ENCODE data around the gene CD3G.

The CD3G gene

GRCh38 chr11:118366287-118366686, 22.1 kb downstream of the CD3G start:
- H2BK120ac ChIP-seq (ENCODE audit: low read depth, low read length): no peak overlapping the region
- H3K36me3 ChIP-seq (replicated peaks in 1 of 2; ENCODE audit: control insufficient read depth in 2 of 2, insufficient read depth in 2 of 2, low read length in 2 of 2): peaks cover 5 to 56% of the 10 kb centered on the region in 2 donors
- no peak for DNase-seq (ENCODE audit: low spot score)
- H4K91ac ChIP-seq (ENCODE audit: low read depth, low read length, poor library complexity): no peak overlapping the region
- no peak overlapping the region for H3K18ac ChIP-seq (ENCODE audit: low read length)
- H3K27ac ChIP-seq (replicated peaks; ENCODE audit: low read length): no peak overlapping the region
- H3K14ac ChIP-seq (ENCODE audit: low read length): no peak overlapping the region
- no peak overlapping the region for H3K4me3 ChIP-seq (ENCODE audit: low read length in 2 of 2)
- no peaks in the 10 kb centered on the region for H3K79me1 ChIP-seq (ENCODE audit: low read depth, low read length)
- no peak overlapping the region for H2BK12ac ChIP-seq (ENCODE audit: low read length)
- no peak overlapping the region for H3K4ac ChIP-seq (ENCODE audit: low read length)
- no peaks in the 10 kb centered on the region for H3K4me1 ChIP-seq (ENCODE audit: control insufficient read depth in 2 of 2, insufficient read depth in 1 of 2, low read depth in 1 of 2, low read length in 2 of 2)
- H3K9me3 ChIP-seq (replicated peaks in 1 of 2; ENCODE audit: control insufficient read depth in 2 of 2, insufficient read depth in 1 of 2, low read depth in 1 of 2, low read length in 2 of 2): no peaks in the 10 kb centered on the region
- H2BK5ac ChIP-seq (ENCODE audit: low read length): no peak overlapping the region
- H2AK5ac ChIP-seq (ENCODE audit: low read depth, low read length): no peak overlapping the region
- H4K8ac ChIP-seq (ENCODE audit: low read depth, low read length): no peak overlapping the region
- H2AFZ ChIP-seq (ENCODE audit: low read length): no peak overlapping the region
- H3K9ac ChIP-seq (ENCODE audit: low read depth, low read length, poor library complexity): no peak overlapping the region
- no peak overlapping the region for H2BK15ac ChIP-seq (ENCODE audit: low read length)
- no peak overlapping the region for H3K23ac ChIP-seq (ENCODE audit: low read depth, low read length, poor library complexity)
- H3K4me2 ChIP-seq (ENCODE audit: insufficient read depth, low read length, poor library complexity, severe bottlenecking): no peak overlapping the region
- WGBS, 2 donors (ENCODE audit: extremely low coverage in 2 of 2, insufficient read length in 2 of 2, insufficient replicate concordance in 1 of 2): no CpG with 5 or more reads among the region's 1 CpG
- H3K27me3 ChIP-seq (ENCODE audit: control insufficient read depth in 3 of 3, insufficient read depth in 3 of 3, low read depth in 1 of 3, low read length in 3 of 3): no peaks in the 10 kb centered on the region

GRCh38 chr11:118370774-118371173, 26.6 kb downstream of the CD3G start:
- Histone ChIP-seq H3K23ac (ENCODE audit: low read depth, low read length, poor library complexity) (no peak overlapping the region), H3K79me1 (ENCODE audit: low read depth, low read length) (no peaks in the 10 kb centered on the region), H3K27me3 (ENCODE audit: control insufficient read depth in 3 of 3, insufficient read depth in 3 of 3, low read depth in 1 of 3, low read length in 3 of 3) (no peaks in the 10 kb centered on the region), H3K9me3 (replicated peaks in 1 of 2; ENCODE audit: control insufficient read depth in 2 of 2, insufficient read depth in 1 of 2, low read depth in 1 of 2, low read length in 2 of 2) (no peaks in the 10 kb centered on the region), H3K4me1 (ENCODE audit: control insufficient read depth in 2 of 2, insufficient read depth in 1 of 2, low read depth in 1 of 2, low read length in 2 of 2) (no peaks in the 10 kb centered on the region), H3K4ac (ENCODE audit: low read length) (no peak overlapping the region), H3K27ac (replicated peaks; ENCODE audit: low read length) (no peak overlapping the region), H2AFZ (ENCODE audit: low read length) (no peak overlapping the region), H2AK5ac (ENCODE audit: low read depth, low read length) (no peak overlapping the region), H3K14ac (ENCODE audit: low read length) (no peak overlapping the region), H3K36me3 (replicated peaks in 1 of 2; ENCODE audit: control insufficient read depth in 2 of 2, insufficient read depth in 2 of 2, low read length in 2 of 2) (peaks cover 15 to 86% of the 10 kb centered on the region in 2 donors), H3K4me3 (ENCODE audit: low read length in 2 of 2) (no peak overlapping the region), H2BK15ac (ENCODE audit: low read length) (no peak overlapping the region), H2BK12ac (ENCODE audit: low read length) (no peak overlapping the region), H2BK5ac (ENCODE audit: low read length) (no peak overlapping the region), H2BK120ac (ENCODE audit: low read depth, low read length) (no peak overlapping the region), H4K91ac (ENCODE audit: low read depth, low read length, poor library complexity) (no peak overlapping the region), H3K18ac (ENCODE audit: low read length) (no peak overlapping the region), H3K4me2 (ENCODE audit: insufficient read depth, low read length, poor library complexity, severe bottlenecking) (no peak overlapping the region), H3K9ac (ENCODE audit: low read depth, low read length, poor library complexity) (no peak overlapping the region), H4K8ac (ENCODE audit: low read depth, low read length) (no peak overlapping the region)
- WGBS, 2 donors (ENCODE audit: extremely low coverage in 2 of 2, insufficient read length in 2 of 2, insufficient replicate concordance in 1 of 2): no CpG with 5 or more reads among the region's 4 CpGs
- DNase-seq (ENCODE audit: low spot score): no peak

DNA sequence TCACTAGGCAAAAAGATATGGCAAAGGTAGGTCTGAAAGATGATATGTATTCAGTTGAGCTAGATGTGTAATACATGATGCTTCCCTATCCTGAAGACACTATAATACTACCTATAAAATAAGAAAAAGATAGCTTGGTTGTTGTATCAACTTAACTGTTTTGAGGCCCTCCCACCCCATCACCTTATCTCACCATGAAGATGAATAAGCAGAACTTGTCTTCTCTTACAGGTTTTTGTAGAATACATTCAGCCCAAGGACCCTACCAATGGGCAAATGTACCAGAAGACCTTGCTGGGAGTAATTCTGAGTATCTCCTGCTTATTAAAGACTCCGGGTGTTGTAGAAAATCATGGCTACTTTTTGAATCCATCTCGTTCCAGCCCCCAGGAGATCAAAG, 29.1 kb downstream of the CD3G start:
- no peak overlapping the region for H4K91ac ChIP-seq (ENCODE audit: low read depth, low read length, poor library complexity)
- H3K4ac ChIP-seq (ENCODE audit: low read length): no peak overlapping the region
- no peak overlapping the region for H3K4me3 ChIP-seq (ENCODE audit: low read length in 2 of 2)
- no peak overlapping the region for H2BK120ac ChIP-seq (ENCODE audit: low read depth, low read length)
- no CpG with 5 or more reads among the region's 2 CpGs for WGBS, 2 donors (ENCODE audit: extremely low coverage in 2 of 2, insufficient read length in 2 of 2, insufficient replicate concordance in 1 of 2)
- H3K18ac ChIP-seq (ENCODE audit: low read length): no peak overlapping the region
- H3K79me1 ChIP-seq (ENCODE audit: low read depth, low read length): no peaks in the 10 kb centered on the region
- DNase-seq (ENCODE audit: low spot score): no peak
- no peaks in the 10 kb centered on the region for H3K27me3 ChIP-seq (ENCODE audit: control insufficient read depth in 3 of 3, insufficient read depth in 3 of 3, low read depth in 1 of 3, low read length in 3 of 3)
- no peak overlapping the region for H3K23ac ChIP-seq (ENCODE audit: low read depth, low read length, poor library complexity)
- H3K4me1 ChIP-seq (ENCODE audit: control insufficient read depth in 2 of 2, insufficient read depth in 1 of 2, low read depth in 1 of 2, low read length in 2 of 2): no peaks in the 10 kb centered on the region
- no peak overlapping the region for H3K27ac ChIP-seq (replicated peaks; ENCODE audit: low read length)
- no peak overlapping the region for H2BK15ac ChIP-seq (ENCODE audit: low read length)
- H3K14ac ChIP-seq (ENCODE audit: low read length): no peak overlapping the region
- no peak overlapping the region for H2BK5ac ChIP-seq (ENCODE audit: low read length)
- peaks cover 17 to 91% of the 10 kb centered on the region in 2 donors for H3K36me3 ChIP-seq (replicated peaks in 1 of 2; ENCODE audit: control insufficient read depth in 2 of 2, insufficient read depth in 2 of 2, low read length in 2 of 2)
- H3K4me2 ChIP-seq (ENCODE audit: insufficient read depth, low read length, poor library complexity, severe bottlenecking): no peak overlapping the region
- H3K9me3 ChIP-seq (replicated peaks in 1 of 2; ENCODE audit: control insufficient read depth in 2 of 2, insufficient read depth in 1 of 2, low read depth in 1 of 2, low read length in 2 of 2): no peaks in the 10 kb centered on the region
- no peak overlapping the region for H2AFZ ChIP-seq (ENCODE audit: low read length)
- no peak overlapping the region for H3K9ac ChIP-seq (ENCODE audit: low read depth, low read length, poor library complexity)
- no peak overlapping the region for H4K8ac ChIP-seq (ENCODE audit: low read depth, low read length)
- H2AK5ac ChIP-seq (ENCODE audit: low read depth, low read length): no peak overlapping the region
- H2BK12ac ChIP-seq (ENCODE audit: low read length): no peak overlapping the region

- no peak overlapping the region for H4K91ac ChIP-seq (ENCODE audit: low read depth, low read length, poor library complexity)
- no CpG with 5 or more reads among the region's 5 CpGs for WGBS, 2 donors (ENCODE audit: extremely low coverage in 2 of 2, insufficient read length in 2 of 2, insufficient replicate concordance in 1 of 2)
- no peak overlapping the region for H3K9ac ChIP-seq (ENCODE audit: low read depth, low read length, poor library complexity)
- no peak overlapping the region for H3K18ac ChIP-seq (ENCODE audit: low read length)
- no peaks in the 10 kb centered on the region for H3K9me3 ChIP-seq (replicated peaks in 1 of 2; ENCODE audit: control insufficient read depth in 2 of 2, insufficient read depth in 1 of 2, low read depth in 1 of 2, low read length in 2 of 2)
- DNase-seq (ENCODE audit: low spot score): no peak
- no peak overlapping the region for H2AK5ac ChIP-seq (ENCODE audit: low read depth, low read length)
- no peaks in the 10 kb centered on the region for H3K79me1 ChIP-seq (ENCODE audit: low read depth, low read length)
- H3K36me3 ChIP-seq (replicated peaks in 1 of 2; ENCODE audit: control insufficient read depth in 2 of 2, insufficient read depth in 2 of 2, low read length in 2 of 2): peaks cover 17 to 91% of the 10 kb centered on the region in 2 donors
- H3K14ac ChIP-seq (ENCODE audit: low read length): no peak overlapping the region
- no peak overlapping the region for H2BK120ac ChIP-seq (ENCODE audit: low read depth, low read length)
- H3K4me3 ChIP-seq (ENCODE audit: low read length in 2 of 2): no peak overlapping the region
- H4K8ac ChIP-seq (ENCODE audit: low read depth, low read length): no peak overlapping the region
- H2BK12ac ChIP-seq (ENCODE audit: low read length): no peak overlapping the region
- H3K27me3 ChIP-seq (ENCODE audit: control insufficient read depth in 3 of 3, insufficient read depth in 3 of 3, low read depth in 1 of 3, low read length in 3 of 3): no peaks in the 10 kb centered on the region
- H3K4me1 ChIP-seq (ENCODE audit: control insufficient read depth in 2 of 2, insufficient read depth in 1 of 2, low read depth in 1 of 2, low read length in 2 of 2): no peaks in the 10 kb centered on the region
- no peak overlapping the region for H2AFZ ChIP-seq (ENCODE audit: low read length)
- no peak overlapping the region for H3K27ac ChIP-seq (replicated peaks; ENCODE audit: low read length)
- H3K4ac ChIP-seq (ENCODE audit: low read length): no peak overlapping the region
- H2BK5ac ChIP-seq (ENCODE audit: low read length): no peak overlapping the region
- H3K23ac ChIP-seq (ENCODE audit: low read depth, low read length, poor library complexity): no peak overlapping the region
- no peak overlapping the region for H2BK15ac ChIP-seq (ENCODE audit: low read length)
- H3K4me2 ChIP-seq (ENCODE audit: insufficient read depth, low read length, poor library complexity, severe bottlenecking): no peak overlapping the region
These were observed 29.7 kb downstream of the CD3G start for GRCh38 chr11:118373871-118374270.

Data from neuronal stem cell (in vitro differentiated cells).